Tibial nerve (tissue), 4 donors: ENCODE measurements around the gene SCAMP2. TPM values are rescaled to one million over a fixed set of nuclear protein-coding genes. Genes with fewer than 3 reads are reported as not detected.
A peak's percentile ranks its signal among the peaks of the same experiment; 100 is the strongest.

Experiments used
- DNase-seq, 2 donors: peaks; one replicate each; pipeline ENCODE4 v3.0.0-alpha.2; 2019; ENCODE audit warnings: low spot score in 2 of 2
- H3K27ac ChIP-seq, 4 donors: fragments of 200-600 bp; sonication (generic) in 3 of 4; one replicate each; pipeline ENCODE4 v1.5.1; 2017 to 2019; ENCODE audit warnings: mild to moderate bottlenecking in 1 of 4
- H3K27me3 ChIP-seq, 2 donors: fragments of 200-600 bp; sonication (generic) in 1 of 2; one replicate each; pipeline versions ENCODE4 v1.5.1 to v1.6.0; 2017 to 2019
- H3K36me3 ChIP-seq, 3 donors: fragments of 200-600 bp; sonication (generic); one replicate each; pipeline ENCODE4 v1.5.1; 2018 to 2019
- H3K4me1 ChIP-seq, 4 donors: fragments of 200-600 bp; sonication (generic) in 3 of 4; one replicate each; pipeline ENCODE4 v1.5.1; 2017 to 2019
- H3K4me3 ChIP-seq, 4 donors: fragments of 200-600 bp; sonication (generic) in 3 of 4; one replicate each; pipeline ENCODE4 v1.5.1; 2017 to 2019; ENCODE audit warnings: mild to moderate bottlenecking in 1 of 4, moderate library complexity in 1 of 4
- H3K9me3 ChIP-seq, 4 donors: fragments of 200-600 bp; sonication (generic) in 3 of 4; one replicate each; pipeline ENCODE4 v1.5.1; 2017 to 2019
- CTCF ChIP-seq, 5 experiments: fragments of 200-600 bp in 3 of 5; fragments of 450-650 bp in 2 of 5; sonication (generic) in 3 of 5; IDR thresholded peaks; one replicate each; pipeline ENCODE4 v1.5.1; 2016 to 2019; ENCODE audit warnings: antibody characterized with exemption in 5 of 5, mild to moderate bottlenecking in 3 of 5, moderate library complexity in 2 of 5
- EP300 ChIP-seq, 2 donors: sonication (generic); formaldehyde crosslinking; IDR thresholded peaks; one replicate each; pipeline ENCODE4 v1.6.1; 2017; ENCODE audit warnings: antibody characterized with exemption in 2 of 2, mild to moderate bottlenecking in 1 of 2
- POLR2A ChIP-seq, 2 donors: fragments of 450-650 bp; IDR thresholded peaks; one replicate each; pipeline ENCODE4 v1.6.1; 2017; ENCODE audit warnings: antibody characterized with exemption in 2 of 2, mild to moderate bottlenecking in 2 of 2, moderate library complexity in 2 of 2
- WGBS, 2 donors: methylation state at CpG; one replicate each; pipeline ENCODE4 v1.1.5; 2018; 5-methylcytosine and 5-hydroxymethylcytosine counted together
- total RNA-seq, 4 donors: library from RNA; depleted of rRNA; stranded (reverse); fragments of >200 nt; gene quantifications; one replicate each; pipeline ENCODE4 v1.1.0, GENCODE V29; 2016

Gene SCAMP2
- total RNA-seq, 4 donors from 2014 or later, result 47.6 to 72.0 (median 65.7) TPM

- no peak for TF ChIP-seq EP300 (IDR thresholded peaks at IDR 0.05)
- DNase-seq, result no peak
- no peaks in the 10 kb centered on the region for H3K9me3 ChIP-seq
- peaks cover 0 to 42% (median 24%) of the 10 kb centered on the region in 4 donors for H3K4me1 ChIP-seq
- H3K27ac ChIP-seq, result peak overlapping the region in 2 of 4 donors; percentile 36 to 50
- peaks cover 0 to 13% (median 6%) of the 10 kb centered on the region in 3 donors for H3K36me3 ChIP-seq
- WGBS, 2 donors, result 65 to 66% methylated on average over 4 of the region's 4 CpGs
- no peak overlapping the region for H3K4me3 ChIP-seq
- H3K27me3 ChIP-seq, result no peaks in the 10 kb centered on the region
These were observed 14.8 kb downstream of the SCAMP2 start for GRCh38 chr15:74858369-74858740.

- Histone ChIP-seq H3K9me3 (no peaks in the 10 kb centered on the region), H3K4me3 (no peak overlapping the region), H3K27me3 (no peaks in the 10 kb centered on the region), H3K36me3 (peaks cover 0 to 19% (median 11%) of the 10 kb centered on the region in 3 donors), H3K4me1 (peaks cover 0 to 42% (median 24%) of the 10 kb centered on the region in 4 donors), H3K27ac (peak overlapping the region in 3 of 4 donors; percentile 11 to 50 (median 36))
- TF ChIP-seq POLR2A (IDR thresholded peaks at IDR 0.05), result no peak
- no peak for TF ChIP-seq CTCF (IDR thresholded peaks at IDR 0.05)
- no peak for TF ChIP-seq EP300 (IDR thresholded peaks at IDR 0.05)
- no peak for DNase-seq
- 48 to 57% methylated on average over 9 of the region's 9 CpGs for WGBS, 2 donors
These were observed 15.3 kb downstream of the SCAMP2 start for GRCh38 chr15:74857671-74858368.

- Histone ChIP-seq H3K9me3 (no peaks in the 10 kb centered on the region), H3K4me3 (no peak overlapping the region), H3K27ac (peak overlapping the region in 3 of 4 donors; percentile 9 to 26 (median 11)), H3K27me3 (no peaks in the 10 kb centered on the region), H3K4me1 (peaks cover 0 to 42% (median 24%) of the 10 kb centered on the region in 4 donors), H3K36me3 (peaks cover 0 to 25% (median 17%) of the 10 kb centered on the region in 3 donors)
- DNase-seq, result no peak
- WGBS, 2 donors, result 66 to 68% methylated on average over 5 of the region's 5 CpGs
- TF ChIP-seq POLR2A (IDR thresholded peaks at IDR 0.05), result no peak
These were observed 16.0 kb downstream of the SCAMP2 start for GRCh38 chr15:74857082-74857655.

GRCh38 chr15:74856537-74856936 is 16.6 kb downstream of the SCAMP2 start:
- Histone ChIP-seq H3K4me3 (no peak overlapping the region), H3K36me3 (peaks cover 0 to 32% (median 22%) of the 10 kb centered on the region in 3 donors), H3K27ac (no peak overlapping the region), H3K9me3 (no peaks in the 10 kb centered on the region), H3K4me1 (peaks cover 0 to 42% (median 24%) of the 10 kb centered on the region in 4 donors), H3K27me3 (no peaks in the 10 kb centered on the region)
- WGBS, 2 donors, result 100% methylated on average over 1 of the region's 1 CpG
- no peak for DNase-seq
- TF ChIP-seq EP300 (IDR thresholded peaks at IDR 0.05) (no peak), CTCF (IDR thresholded peaks at IDR 0.05) (no peak), POLR2A (IDR thresholded peaks at IDR 0.05) (no peak)

- no peak overlapping the region for H3K4me3 ChIP-seq
- 82 to 95% methylated on average over 2 of the region's 2 CpGs for WGBS, 2 donors
- TF ChIP-seq CTCF (IDR thresholded peaks at IDR 0.05) (no peak), POLR2A (IDR thresholded peaks at IDR 0.05) (no peak), EP300 (IDR thresholded peaks at IDR 0.05) (no peak)
- no peak overlapping the region for H3K27ac ChIP-seq
- H3K9me3 ChIP-seq, result no peaks in the 10 kb centered on the region
- H3K27me3 ChIP-seq, result no peaks in the 10 kb centered on the region
- H3K36me3 ChIP-seq, result peaks cover 0 to 38% (median 22%) of the 10 kb centered on the region in 3 donors
- no peak for DNase-seq
- peaks cover 0 to 42% (median 24%) of the 10 kb centered on the region in 4 donors for H3K4me1 ChIP-seq
These were observed 17.3 kb downstream of the SCAMP2 start for GRCh38 chr15:74855857-74856256.

- H3K4me3 ChIP-seq, result no peak overlapping the region
- peaks cover 0 to 34% (median 22%) of the 10 kb centered on the region in 4 donors for H3K4me1 ChIP-seq
- no peaks in the 10 kb centered on the region for H3K27me3 ChIP-seq
- DNase-seq, result no peak
- no peak overlapping the region for H3K27ac ChIP-seq
- WGBS, 2 donors, result 87 to 90% methylated on average over 13 of the region's 13 CpGs
- H3K36me3 ChIP-seq, result peaks cover 0 to 52% (median 33%) of the 10 kb centered on the region in 3 donors
- TF ChIP-seq EP300 (IDR thresholded peaks at IDR 0.05) (no peak), CTCF (IDR thresholded peaks at IDR 0.05) (no peak), POLR2A (IDR thresholded peaks at IDR 0.05) (no peak)
- H3K9me3 ChIP-seq, result no peaks in the 10 kb centered on the region
These were observed 18.6 kb downstream of the SCAMP2 start for GRCh38 chr15:74854453-74855022.
